Esophagus (tissue), 2 donors: Measurements from ENCODE around the gene SPATA31E1. TPM values are rescaled to one million over a fixed set of nuclear protein-coding genes. Genes with fewer than 3 reads are reported as not detected.

Source experiments
- H3K27ac ChIP-seq, 2 donors: one replicate each; pipeline ENCODE4 v1.5.1; 2013; ENCODE audit warnings: low read depth in 2 of 2, mild to moderate bottlenecking in 2 of 2, inconsistent platforms in 1 of 2, low read length in 1 of 2, moderate library complexity in 1 of 2
- H3K27me3 ChIP-seq, 2 donors: one replicate each; pipeline ENCODE4 v1.6.1; 2013; ENCODE audit warnings: low read length in 2 of 2, control low read depth in 1 of 2, mild to moderate bottlenecking in 1 of 2; ENCODE audit not compliant: insufficient read depth in 2 of 2, control insufficient read depth in 1 of 2
- H3K36me3 ChIP-seq, 2 donors: one replicate each; pipeline ENCODE4 v1.6.1; 2013; ENCODE audit warnings: low read length in 1 of 2; ENCODE audit not compliant: control insufficient read depth in 2 of 2, insufficient read depth in 2 of 2
- H3K4me1 ChIP-seq, 2 donors: one replicate each; pipeline ENCODE4 v1.6.1; 2013; ENCODE audit warnings: low read length in 1 of 2; ENCODE audit not compliant: control insufficient read depth in 2 of 2, insufficient read depth in 2 of 2
- H3K4me3 ChIP-seq, 2 donors: one replicate each; pipeline ENCODE4 v1.5.1; 2013; ENCODE audit warnings: low read length in 2 of 2, mild to moderate bottlenecking in 2 of 2, low read depth in 1 of 2, moderate library complexity in 1 of 2
- H3K9me3 ChIP-seq, 2 donors: one replicate each; pipeline ENCODE4 v1.6.1; 2013; ENCODE audit warnings: mild to moderate bottlenecking in 2 of 2, low read depth in 1 of 2, low read length in 1 of 2, moderate library complexity in 1 of 2; ENCODE audit not compliant: control insufficient read depth in 2 of 2, insufficient read depth in 1 of 2
- WGBS, 2 donors: extraction: QIAGEN DNeasy Blood & Tissue Kit; methylation state at CpG; one replicate each; pipeline ENCODE4 v1.1.7; 2013; 5-methylcytosine and 5-hydroxymethylcytosine counted together
- polyA plus RNA-seq, 2 donors: library from polyadenylated mRNA; stranded (reverse); fragments of 200-250 nt; gene quantifications; one replicate each; pipeline ENCODE4 v1.2.3, GENCODE V29; 2013
- donor health status: healthy with polysubstance abuse.
- donor health status: Bipolar disorder and iron deficiency.

The SPATA31E1 gene
- polyA plus RNA-seq, 2 donors, result not detected

DNA sequence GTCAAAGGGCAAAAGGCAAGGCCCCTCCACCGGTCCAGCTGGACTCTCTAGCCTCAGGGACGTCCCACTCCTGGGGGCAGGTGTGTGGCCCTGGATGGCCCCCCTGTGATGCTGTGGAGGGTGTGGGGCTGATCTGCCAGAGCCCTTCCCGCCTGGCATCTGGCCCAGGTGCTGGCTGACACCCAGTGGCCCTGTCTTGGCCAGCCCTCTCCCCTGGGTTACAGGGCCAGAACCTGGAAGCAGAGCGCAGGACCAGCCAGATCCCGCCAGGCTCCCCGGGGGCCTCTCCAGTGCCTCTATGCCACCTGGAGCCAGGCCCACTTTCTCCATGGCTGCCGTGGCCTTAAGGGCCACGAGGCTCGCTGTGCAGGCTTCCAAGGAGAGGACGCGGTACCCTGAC is 22.9 kb upstream of the SPATA31E1 start:
- Histone ChIP-seq H3K4me1 (no peaks in the 10 kb centered on the region), H3K9me3 (peaks cover 7 to 13% of the 10 kb centered on the region in 2 donors), H3K27me3 (no peaks in the 10 kb centered on the region), H3K27ac (no peak overlapping the region), H3K4me3 (no peak overlapping the region), H3K36me3 (no peaks in the 10 kb centered on the region)
- WGBS, 2 donors, result 78 to 82% methylated on average over 11 of the region's 11 CpGs

GRCh38 chr9:87861332-87861731 is 21.3 kb upstream of the SPATA31E1 start:
- H3K27ac ChIP-seq, result no peak overlapping the region
- no peaks in the 10 kb centered on the region for H3K27me3 ChIP-seq
- no peaks in the 10 kb centered on the region for H3K36me3 ChIP-seq
- H3K4me1 ChIP-seq, result no peaks in the 10 kb centered on the region
- 82 to 89% methylated on average over 1 of the region's 1 CpG for WGBS, 2 donors
- peaks cover 7 to 13% of the 10 kb centered on the region in 2 donors for H3K9me3 ChIP-seq
- no peak overlapping the region for H3K4me3 ChIP-seq

GRCh38 chr9:87862536-87863268 is 20.0 kb upstream of the SPATA31E1 start:
- H3K9me3 ChIP-seq, result peaks cover 7% of the 10 kb centered on the region in 2 donors
- H3K4me1 ChIP-seq, result no peaks in the 10 kb centered on the region
- WGBS, 2 donors, result 62 to 76% methylated on average over 7 of the region's 7 CpGs
- H3K27me3 ChIP-seq, result no peaks in the 10 kb centered on the region
- no peak overlapping the region for H3K27ac ChIP-seq
- no peaks in the 10 kb centered on the region for H3K36me3 ChIP-seq
- H3K4me3 ChIP-seq, result no peak overlapping the region

DNA sequence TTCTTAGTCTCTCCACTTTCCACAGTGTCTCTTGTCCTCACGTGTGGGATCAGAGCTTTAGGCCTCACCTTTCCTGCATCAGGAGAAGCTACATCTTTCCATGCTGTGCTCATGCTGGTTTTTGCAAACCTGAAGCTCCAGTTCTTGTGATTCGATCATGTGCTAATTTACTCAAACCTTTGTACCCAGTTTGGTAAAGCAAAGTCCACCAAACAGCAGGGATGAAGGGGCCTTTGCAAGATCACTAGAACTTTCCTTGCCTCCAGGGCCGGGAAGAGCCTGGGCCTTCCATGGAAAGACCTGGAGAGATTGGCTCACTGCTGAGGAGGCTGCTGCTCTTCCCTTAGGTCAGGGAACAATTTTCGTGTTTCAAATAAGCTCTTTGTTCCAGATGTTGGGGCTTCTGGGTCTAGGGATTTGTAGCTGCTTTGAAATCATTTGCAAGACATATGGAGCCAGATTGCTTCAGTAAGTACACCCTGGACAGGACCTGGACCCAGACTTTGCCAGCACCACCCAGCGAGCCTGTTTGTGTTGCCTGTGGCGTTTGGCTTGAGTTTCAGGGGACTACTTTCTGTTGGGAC is 18.7 kb upstream of the SPATA31E1 start:
- 68 to 70% methylated on average over 6 of the region's 6 CpGs for WGBS, 2 donors
- Histone ChIP-seq H3K36me3 (no peaks in the 10 kb centered on the region), H3K4me1 (no peaks in the 10 kb centered on the region), H3K27me3 (no peaks in the 10 kb centered on the region), H3K4me3 (no peak overlapping the region), H3K9me3 (peaks cover 3 to 4% of the 10 kb centered on the region in 2 donors), H3K27ac (no peak overlapping the region)

DNA sequence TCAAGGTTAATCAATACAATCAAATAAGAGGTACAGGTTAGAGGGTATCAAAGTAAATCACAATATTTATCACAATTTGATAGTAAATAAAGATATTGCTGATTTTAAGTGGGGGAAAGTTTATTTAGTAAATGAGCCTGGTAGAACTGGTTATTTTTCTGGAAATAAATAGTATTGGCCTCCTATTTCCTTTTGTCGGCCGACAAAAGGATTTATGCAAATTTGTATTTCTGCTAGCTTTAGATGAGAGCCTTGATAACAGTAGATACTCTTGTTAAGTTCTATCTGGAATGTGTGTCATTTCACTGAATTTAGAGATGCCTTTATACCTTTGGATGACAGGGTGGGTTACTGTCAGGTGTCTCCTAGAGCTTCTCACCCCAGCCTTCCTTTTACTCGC is 17.8 kb upstream of the SPATA31E1 start:
- Histone ChIP-seq H3K27ac (no peak overlapping the region), H3K4me3 (no peak overlapping the region), H3K9me3 (peaks cover 2 to 3% of the 10 kb centered on the region in 2 donors), H3K36me3 (no peaks in the 10 kb centered on the region), H3K4me1 (no peaks in the 10 kb centered on the region), H3K27me3 (no peaks in the 10 kb centered on the region)
- 88 to 94% methylated on average over 3 of the region's 3 CpGs for WGBS, 2 donors

GRCh38 chr9:87865626-87866025 is 17.1 kb upstream of the SPATA31E1 start:
- 69 to 75% methylated on average over 3 of the region's 3 CpGs for WGBS, 2 donors
- H3K27ac ChIP-seq, result no peak overlapping the region
- peaks cover 2 to 3% of the 10 kb centered on the region in 2 donors for H3K9me3 ChIP-seq
- no peaks in the 10 kb centered on the region for H3K36me3 ChIP-seq
- H3K4me1 ChIP-seq, result no peaks in the 10 kb centered on the region
- H3K27me3 ChIP-seq, result no peaks in the 10 kb centered on the region
- no peak overlapping the region for H3K4me3 ChIP-seq

GRCh38 chr9:87867391-87867790 is 15.3 kb upstream of the SPATA31E1 start:
- Histone ChIP-seq H3K36me3 (no peaks in the 10 kb centered on the region), H3K4me1 (no peaks in the 10 kb centered on the region), H3K4me3 (no peak overlapping the region), H3K27ac (no peak overlapping the region), H3K9me3 (peaks cover 2% of the 10 kb centered on the region in 2 donors), H3K27me3 (no peaks in the 10 kb centered on the region)
- WGBS, 2 donors, result 72 to 76% methylated on average over 7 of the region's 7 CpGs

GRCh38 chr9:87868175-87868574 is 14.5 kb upstream of the SPATA31E1 start:
- Histone ChIP-seq H3K36me3 (no peaks in the 10 kb centered on the region), H3K27ac (no peak overlapping the region), H3K27me3 (no peaks in the 10 kb centered on the region), H3K4me1 (no peaks in the 10 kb centered on the region), H3K4me3 (no peak overlapping the region), H3K9me3 (peaks cover 0 to 2% of the 10 kb centered on the region in 2 donors)
- WGBS, 2 donors, result 93 to 94% methylated on average over 9 of the region's 9 CpGs

DNA sequence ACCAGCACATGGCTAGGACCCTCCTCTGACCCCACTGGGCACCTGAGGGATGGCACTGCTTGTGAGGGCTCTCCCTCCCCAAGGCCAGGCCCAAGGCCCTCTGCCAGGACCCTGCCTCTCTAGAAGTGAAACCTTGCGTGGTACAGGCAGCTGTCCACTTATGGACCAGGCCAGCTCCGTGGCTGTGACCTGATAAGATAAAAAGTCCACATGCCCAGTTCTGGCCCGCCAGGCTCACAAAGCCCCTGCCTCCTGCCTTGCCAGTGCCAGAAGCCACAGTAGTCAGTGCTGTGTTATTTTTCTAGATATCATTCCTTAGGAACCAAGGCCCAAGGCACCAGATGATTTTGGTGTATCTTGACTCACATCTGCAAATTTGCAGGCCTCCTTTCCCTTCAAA is 14.0 kb upstream of the SPATA31E1 start:
- H3K36me3 ChIP-seq, result no peaks in the 10 kb centered on the region
- no peaks in the 10 kb centered on the region for H3K27me3 ChIP-seq
- H3K4me3 ChIP-seq, result no peak overlapping the region
- H3K27ac ChIP-seq, result no peak overlapping the region
- no peaks in the 10 kb centered on the region for H3K4me1 ChIP-seq
- peaks cover 0 to 2% of the 10 kb centered on the region in 2 donors for H3K9me3 ChIP-seq
- 72 to 89% methylated on average over 3 of the region's 3 CpGs for WGBS, 2 donors

DNA sequence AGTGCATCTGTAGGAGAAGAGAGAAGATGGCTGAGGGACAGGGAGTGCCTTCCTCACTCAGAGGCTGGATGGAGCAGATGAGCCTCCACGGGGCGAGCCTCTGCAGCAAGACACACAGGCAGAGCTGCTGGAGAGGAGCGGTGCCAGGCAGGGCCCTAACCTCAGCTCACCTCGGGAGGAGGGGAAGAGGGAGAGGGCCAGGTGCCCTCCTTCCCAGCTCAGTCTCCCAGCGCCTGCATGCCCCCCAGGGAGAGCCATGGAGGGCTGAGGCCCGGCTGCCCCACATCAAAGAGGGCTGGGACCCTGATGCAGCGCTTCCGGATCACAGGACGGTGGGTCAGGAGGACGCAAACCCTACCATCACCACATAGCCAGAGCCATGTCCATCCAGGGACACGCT is 13.6 kb upstream of the SPATA31E1 start:
- H3K4me3 ChIP-seq, result no peak overlapping the region
- H3K9me3 ChIP-seq, result peaks cover 0 to 2% of the 10 kb centered on the region in 2 donors
- WGBS, 2 donors, result 86 to 95% methylated on average over 10 to 11 of the region's 11 CpGs
- H3K36me3 ChIP-seq, result no peaks in the 10 kb centered on the region
- H3K27me3 ChIP-seq, result no peaks in the 10 kb centered on the region
- H3K4me1 ChIP-seq, result no peaks in the 10 kb centered on the region
- no peak overlapping the region for H3K27ac ChIP-seq
